GM23248 (cell line): ENCODE data around the gene GJB5. TPM values are rescaled to one million over a fixed set of nuclear protein-coding genes. Genes with fewer than 3 reads are reported as not detected.

Experiments used
- DNase-seq: peaks from one replicate; pipeline ENCODE4 v3.0.0-alpha.2; 2015
- H2AFZ ChIP-seq: fragments of 200-600 bp; sonication (generic); 2 replicates; pipeline ENCODE4 v1.6.1; 2016; ENCODE audit warnings: antibody characterized with exemption
- H3F3A ChIP-seq: fragments of 200-600 bp; sonication (generic); 2 replicates; pipeline ENCODE4 v1.6.1; 2016; ENCODE audit warnings: mild to moderate bottlenecking, antibody characterized with exemption, mixed run types; ENCODE audit not compliant: insufficient read depth
- H3K27ac ChIP-seq: fragments of 200-600 bp; sonication (generic); 2 replicates; pipeline ENCODE4 v1.5.1; 2016; ENCODE audit warnings: mild to moderate bottlenecking
- H3K27me3 ChIP-seq: fragments of 200-600 bp; sonication (generic); replicated peaks from 2 replicates; pipeline ENCODE4 v1.6.1; 2016; ENCODE audit warnings: mild to moderate bottlenecking; ENCODE audit not compliant: insufficient read depth
- H3K36me3 ChIP-seq: fragments of 200-600 bp; sonication (generic); 2 replicates; pipeline ENCODE4 v1.6.1; 2016; ENCODE audit warnings: low read depth, mild to moderate bottlenecking
- H3K4me1 ChIP-seq: fragments of 200-600 bp; sonication (generic); 2 replicates; pipeline ENCODE4 v1.6.1; 2016; ENCODE audit warnings: mild to moderate bottlenecking; ENCODE audit not compliant: insufficient read depth
- H3K4me2 ChIP-seq: fragments of 200-600 bp; sonication (generic); one replicate; pipeline ENCODE4 v1.6.1; 2016; ENCODE audit warnings: mild to moderate bottlenecking; ENCODE audit not compliant: unreplicated experiment
- H3K4me3 ChIP-seq: fragments of 200-600 bp; sonication (generic); 2 replicates; pipeline ENCODE4 v1.5.1; 2016; ENCODE audit warnings: mild to moderate bottlenecking
- H3K79me2 ChIP-seq: fragments of 200-600 bp; sonication (generic); 2 replicates; pipeline ENCODE4 v1.6.1; 2016; ENCODE audit warnings: mild to moderate bottlenecking; ENCODE audit not compliant: insufficient read depth
- H3K9ac ChIP-seq: fragments of 200-600 bp; sonication (generic); 2 replicates; pipeline ENCODE4 v1.6.1; 2016; ENCODE audit warnings: mild to moderate bottlenecking
- H3K9me2 ChIP-seq: fragments of 200-600 bp; sonication (generic); 2 replicates; pipeline ENCODE4 v1.6.1; 2016; ENCODE audit warnings: mixed run types, mild to moderate bottlenecking, moderate library complexity; ENCODE audit not compliant: insufficient read depth
- H3K9me3 ChIP-seq: fragments of 200-600 bp; sonication (generic); one replicate; pipeline ENCODE4 v1.6.1; 2017; ENCODE audit warnings: low read depth
- H4K20me1 ChIP-seq: fragments of 200-600 bp; sonication (generic); 2 replicates; pipeline ENCODE4 v1.6.0; 2016; ENCODE audit not compliant: insufficient read depth
- EZH2 ChIP-seq: fragments of 200-600 bp; sonication (generic); IDR thresholded peaks from 2 replicates; pipeline ENCODE4 v1.6.1; 2018; ENCODE audit warnings: antibody characterized with exemption, mild to moderate bottlenecking; ENCODE audit not compliant: insufficient read depth, poor library complexity, severe bottlenecking
- EZH2phosphoT487 ChIP-seq: fragments of 200-600 bp; sonication (generic); IDR thresholded peaks from 2 replicates; pipeline ENCODE4 v1.6.1; 2018; ENCODE audit warnings: antibody characterized with exemption, moderate library complexity, mild to moderate bottlenecking, low read depth; ENCODE audit not compliant: insufficient read depth
- WGBS, 2 experiments: methylation state at CpG; one replicate each; pipeline ENCODE4 v1.1.6; 2015 to 2017; ENCODE audit warnings: low lambda C conversion rate in 2 of 2, low coverage in 1 of 2; ENCODE audit errors: missing lambda C conversion rate in 2 of 2; 5-methylcytosine and 5-hydroxymethylcytosine counted together
- in situ Hi-C: fragments of 300-500 bp; cut with MboI; formaldehyde crosslinking; loops from 2 replicates; pipeline ENCODE4 v1.15.0; 2020
- polyA plus RNA-seq: library from polyadenylated mRNA; unstranded; fragments of >200 nt; fragmentation: Nextera tagmentation; extraction: Ambion mirVana; gene quantifications from 2 replicates; pipeline ENCODE4 v1.2.1, GENCODE V29; 2016
- total RNA-seq: library from RNA; depleted of rRNA; stranded (reverse); fragments of >200 nt; shearing (Covaris generic); gene quantifications from 2 replicates; pipeline ENCODE4 v1.2.3, GENCODE V29; 2014

GJB5 gene
- total and polyA plus RNA-seq, 2 experiments from 2014 or later: 0.23 TPM; not detected in 1

GRCh38 chr1:34710812-34711211, 44.0 kb upstream of the GJB5 start:
- no peaks in the 10 kb centered on the region for H3F3A ChIP-seq
- H3K4me3 ChIP-seq: no peak overlapping the region
- no peak overlapping the region for H2AFZ ChIP-seq
- H3K9ac ChIP-seq: no peak overlapping the region
- H3K27me3 ChIP-seq: no peaks in the 10 kb centered on the region
- DNase-seq: no peak
- H3K4me2 ChIP-seq: no peak overlapping the region
- TF ChIP-seq EZH2: no peak
- TF ChIP-seq EZH2phosphoT487: no peak
- H3K27ac ChIP-seq: no peak overlapping the region
- no peaks in the 10 kb centered on the region for H3K9me3 ChIP-seq
- no peaks in the 10 kb centered on the region for H4K20me1 ChIP-seq
- in situ Hi-C loops: no loop called here
- H3K79me2 ChIP-seq: no peaks in the 10 kb centered on the region
- H3K9me2 ChIP-seq: no peaks in the 10 kb centered on the region
- no peaks in the 10 kb centered on the region for H3K4me1 ChIP-seq
- H3K36me3 ChIP-seq: no peaks in the 10 kb centered on the region

- Histone ChIP-seq H3K36me3 (no peaks in the 10 kb centered on the region), H2AFZ (no peak overlapping the region), H3K27ac (no peak overlapping the region), H3K4me3 (no peak overlapping the region), H3K79me2 (no peaks in the 10 kb centered on the region), H3F3A (no peaks in the 10 kb centered on the region), H3K9me3 (no peaks in the 10 kb centered on the region), H3K4me1 (no peaks in the 10 kb centered on the region), H3K9me2 (no peaks in the 10 kb centered on the region), H3K4me2 (no peak overlapping the region), H3K9ac (no peak overlapping the region), H3K27me3 (no peaks in the 10 kb centered on the region), H4K20me1 (no peaks in the 10 kb centered on the region)
- peak; percentile 8 for DNase-seq
- in situ Hi-C loops: no loop called here
- TF ChIP-seq EZH2 (no peak), EZH2phosphoT487 (no peak)
- WGBS, 2 experiments: 59 to 68% methylated on average over 4 of the region's 4 CpGs
These were observed 43.4 kb upstream of the GJB5 start for GRCh38 chr1:34711485-34711884.

- H3K79me2 ChIP-seq: no peaks in the 10 kb centered on the region
- no peak overlapping the region for H3K9ac ChIP-seq
- no peaks in the 10 kb centered on the region for H3K4me1 ChIP-seq
- H4K20me1 ChIP-seq: no peaks in the 10 kb centered on the region
- no peaks in the 10 kb centered on the region for H3K36me3 ChIP-seq
- H3K9me2 ChIP-seq: no peaks in the 10 kb centered on the region
- no peaks in the 10 kb centered on the region for H3K9me3 ChIP-seq
- WGBS, 2 experiments: 23 to 29% methylated on average over 7 of the region's 7 CpGs
- H3K4me2 ChIP-seq: no peak overlapping the region
- no peak overlapping the region for H3K27ac ChIP-seq
- H2AFZ ChIP-seq: no peak overlapping the region
- H3K4me3 ChIP-seq: no peak overlapping the region
- no peak for TF ChIP-seq EZH2phosphoT487
- TF ChIP-seq EZH2: no peak
- in situ Hi-C loops: no loop called here
- H3K27me3 ChIP-seq: no peaks in the 10 kb centered on the region
- no peaks in the 10 kb centered on the region for H3F3A ChIP-seq
- DNase-seq: no peak
These were observed 42.7 kb upstream of the GJB5 start for GRCh38 chr1:34712007-34712688.

- DNase-seq: no peak
- Histone ChIP-seq H3K27me3 (no peaks in the 10 kb centered on the region), H3K79me2 (no peaks in the 10 kb centered on the region), H2AFZ (no peak overlapping the region), H3K9me3 (no peaks in the 10 kb centered on the region), H3K27ac (no peak overlapping the region), H3K4me3 (no peak overlapping the region), H3K4me2 (no peak overlapping the region), H3K36me3 (no peaks in the 10 kb centered on the region), H3K9me2 (no peaks in the 10 kb centered on the region), H3F3A (no peaks in the 10 kb centered on the region), H3K4me1 (no peaks in the 10 kb centered on the region), H4K20me1 (no peaks in the 10 kb centered on the region), H3K9ac (no peak overlapping the region)
- TF ChIP-seq EZH2phosphoT487 (no peak), EZH2 (no peak)
- in situ Hi-C loops: no loop called here
- 58 to 59% methylated on average over 6 of the region's 6 CpGs for WGBS, 2 experiments
These were observed 41.4 kb upstream of the GJB5 start for GRCh38 chr1:34713443-34713842.

GRCh38 chr1:34714386-34714785, 40.5 kb upstream of the GJB5 start:
- no peaks in the 10 kb centered on the region for H3K79me2 ChIP-seq
- H3K27me3 ChIP-seq: no peaks in the 10 kb centered on the region
- H3K9me2 ChIP-seq: no peaks in the 10 kb centered on the region
- no peak overlapping the region for H3K4me2 ChIP-seq
- no peak overlapping the region for H3K4me3 ChIP-seq
- H3F3A ChIP-seq: no peaks in the 10 kb centered on the region
- no peaks in the 10 kb centered on the region for H4K20me1 ChIP-seq
- no peak overlapping the region for H3K27ac ChIP-seq
- no peak for DNase-seq
- no peak overlapping the region for H2AFZ ChIP-seq
- H3K36me3 ChIP-seq: no peaks in the 10 kb centered on the region
- H3K9ac ChIP-seq: no peak overlapping the region
- no peaks in the 10 kb centered on the region for H3K4me1 ChIP-seq
- no peaks in the 10 kb centered on the region for H3K9me3 ChIP-seq
- WGBS, 2 experiments: 15 to 32% methylated on average over 3 of the region's 3 CpGs
- no peak for TF ChIP-seq EZH2
- no peak for TF ChIP-seq EZH2phosphoT487
- in situ Hi-C loops: no loop called here
